ENCODE measurements around the gene BIRC3.

BIRC3 gene

GRCh38 chr11:102276783-102277182 lies 40.5 kb upstream of the BIRC3 start:
- H3K36me3 ChIP-seq (ENCODE audit: insufficient read depth): no peaks in the 10 kb centered on the region
- no peak overlapping the region for H3K27ac ChIP-seq
- no peak overlapping the region for H2AFZ ChIP-seq (ENCODE audit: low read depth)
- H3K27me3 ChIP-seq (ENCODE audit: insufficient read depth, low read depth): no peaks in the 10 kb centered on the region
- H3K79me2 ChIP-seq (ENCODE audit: insufficient read depth, low read depth): no peaks in the 10 kb centered on the region
- no peak overlapping the region for H3K4me2 ChIP-seq
- no peaks in the 10 kb centered on the region for H3K4me1 ChIP-seq (ENCODE audit: low read depth, poor library complexity, severe bottlenecking)
- H3K9ac ChIP-seq: no peak overlapping the region
- H3K4me3 ChIP-seq (IDR thresholded peaks at IDR 0.05; ENCODE audit: insufficient read depth, low read depth, low read length): no peak overlapping the region
- no peaks in the 10 kb centered on the region for H4K20me1 ChIP-seq (ENCODE audit: insufficient read depth)
- no peak for TF ChIP-seq CTCF (conservative IDR thresholded peaks at IDR 0.05; ENCODE audit: low read depth, low read length)

- Histone ChIP-seq H3K4me1 (ENCODE audit: low read depth, poor library complexity, severe bottlenecking) (no peaks in the 10 kb centered on the region), H4K20me1 (ENCODE audit: insufficient read depth) (no peaks in the 10 kb centered on the region), H3K36me3 (ENCODE audit: insufficient read depth) (no peaks in the 10 kb centered on the region), H2AFZ (ENCODE audit: low read depth) (no peak overlapping the region), H3K27me3 (ENCODE audit: insufficient read depth, low read depth) (no peaks in the 10 kb centered on the region), H3K79me2 (ENCODE audit: insufficient read depth, low read depth) (no peaks in the 10 kb centered on the region), H3K27ac (no peak overlapping the region), H3K4me2 (no peak overlapping the region), H3K4me3 (IDR thresholded peaks at IDR 0.05; ENCODE audit: insufficient read depth, low read depth, low read length) (no peak overlapping the region), H3K9ac (no peak overlapping the region)
- TF ChIP-seq CTCF (conservative IDR thresholded peaks at IDR 0.05; ENCODE audit: low read depth, low read length): no peak
Observed at GRCh38 chr11:102279641-102280170, 37.6 kb upstream of the BIRC3 start.

GRCh38 chr11:102280245-102280833 lies 36.9 kb upstream of the BIRC3 start:
- Histone ChIP-seq H3K4me1 (ENCODE audit: low read depth, poor library complexity, severe bottlenecking) (no peaks in the 10 kb centered on the region), H3K4me3 (IDR thresholded peaks at IDR 0.05; ENCODE audit: insufficient read depth, low read depth, low read length) (no peak overlapping the region), H3K9ac (no peak overlapping the region), H3K27ac (no peak overlapping the region), H3K4me2 (no peak overlapping the region), H3K36me3 (ENCODE audit: insufficient read depth) (no peaks in the 10 kb centered on the region), H4K20me1 (ENCODE audit: insufficient read depth) (no peaks in the 10 kb centered on the region), H3K79me2 (ENCODE audit: insufficient read depth, low read depth) (no peaks in the 10 kb centered on the region), H2AFZ (ENCODE audit: low read depth) (no peak overlapping the region), H3K27me3 (ENCODE audit: insufficient read depth, low read depth) (no peaks in the 10 kb centered on the region)
- TF ChIP-seq CTCF (conservative IDR thresholded peaks at IDR 0.05; ENCODE audit: low read depth, low read length): no peak

- no peak overlapping the region for H3K27ac ChIP-seq
- no peak overlapping the region for H3K4me3 ChIP-seq (IDR thresholded peaks at IDR 0.05; ENCODE audit: insufficient read depth, low read depth, low read length)
- no peaks in the 10 kb centered on the region for H3K4me1 ChIP-seq (ENCODE audit: low read depth, poor library complexity, severe bottlenecking)
- no peak overlapping the region for H3K4me2 ChIP-seq
- no peak for TF ChIP-seq CTCF (conservative IDR thresholded peaks at IDR 0.05; ENCODE audit: low read depth, low read length)
- no peaks in the 10 kb centered on the region for H4K20me1 ChIP-seq (ENCODE audit: insufficient read depth)
- no peaks in the 10 kb centered on the region for H3K27me3 ChIP-seq (ENCODE audit: insufficient read depth, low read depth)
- no peak overlapping the region for H3K9ac ChIP-seq
- H2AFZ ChIP-seq (ENCODE audit: low read depth): no peak overlapping the region
- H3K36me3 ChIP-seq (ENCODE audit: insufficient read depth): no peaks in the 10 kb centered on the region
- H3K79me2 ChIP-seq (ENCODE audit: insufficient read depth, low read depth): no peaks in the 10 kb centered on the region
Observed at GRCh38 chr11:102283116-102283485, 34.2 kb upstream of the BIRC3 start.

Measured in KMS-11 (cell line).